ENCODE results near the gene SLC22A23.

SLC22A23 gene

GRCh38 chr6:3447005-3447404 lies 9.8 kb downstream of the SLC22A23 start:
- intact Hi-C loops (cut with DNase I) = no loop called here
- no peak for DNase-seq

DNA sequence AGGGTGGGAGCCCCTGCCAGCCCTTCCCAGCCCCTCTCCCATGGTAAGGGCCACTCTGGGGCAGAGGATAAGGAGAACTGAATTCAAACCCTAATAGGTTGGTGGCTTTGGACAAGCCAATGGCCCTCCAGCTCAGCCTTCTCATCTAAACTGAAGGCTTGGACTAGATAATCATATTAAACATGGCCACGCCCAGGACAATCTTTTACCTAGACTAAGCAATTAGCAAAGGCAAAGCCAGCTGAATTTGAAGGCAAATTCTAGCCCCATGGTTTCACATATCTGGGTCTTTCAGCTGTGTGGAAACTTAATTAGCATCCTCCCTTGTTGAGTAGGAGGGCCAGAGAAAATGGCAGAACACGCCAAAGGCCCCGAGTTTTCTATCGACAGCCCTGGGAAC lies 10.7 kb downstream of the SLC22A23 start:
- intact Hi-C loops (cut with DNase I) = no loop called here

GRCh38 chr6:3444276-3445088 lies 12.4 kb downstream of the SLC22A23 start:
- intact Hi-C loops (cut with DNase I) = no loop called here
- DNase-seq = no peak

More for the DNA sequence above, 10.7 kb downstream of the SLC22A23 start:
- no peak for DNase-seq

DNA sequence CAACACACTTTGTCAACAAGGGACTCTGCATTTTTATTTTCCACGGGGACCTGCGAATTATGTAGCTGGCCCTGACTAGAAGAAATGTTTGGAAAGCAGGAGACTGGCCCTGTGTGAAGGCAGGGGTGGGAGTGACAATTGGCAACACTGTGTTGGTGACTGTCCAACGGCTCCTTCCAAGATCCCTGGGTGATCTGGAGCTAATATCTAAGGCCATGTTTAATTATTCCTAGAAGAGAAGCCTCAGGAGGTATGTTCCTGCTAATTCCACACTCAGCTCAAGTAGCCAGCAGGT lies 13.7 kb downstream of the SLC22A23 start:
- DNase-seq = no peak
- intact Hi-C loops (cut with DNase I) = no loop called here

- intact Hi-C loops (cut with DNase I) = no loop called here
- no peak for DNase-seq
Measured at GRCh38 chr6:3442431-3443220, 14.2 kb downstream of the SLC22A23 start.

DNA sequence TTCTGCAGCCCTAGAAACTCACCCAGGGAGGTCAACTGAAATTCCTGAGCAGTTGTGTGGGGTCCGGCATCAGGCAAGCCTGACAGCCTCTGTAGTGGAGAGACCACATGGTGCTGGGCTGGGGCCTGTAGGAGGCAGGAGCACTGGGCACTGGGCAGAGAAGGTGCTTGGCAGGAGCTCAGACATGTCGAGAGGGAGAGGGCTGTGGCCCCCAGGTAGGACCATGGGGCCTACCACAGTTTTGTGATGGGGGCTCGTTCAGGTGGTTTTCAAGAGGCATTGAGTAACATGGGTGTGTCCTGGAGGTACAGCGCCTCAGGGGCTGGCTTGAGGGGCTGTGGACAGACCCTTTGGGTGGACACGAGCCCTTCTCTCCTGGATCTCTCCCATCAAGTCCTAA lies 15.9 kb downstream of the SLC22A23 start:
- intact Hi-C loops (cut with DNase I) = no loop called here
- DNase-seq = no peak

GRCh38 chr6:3439961-3440360 lies 16.9 kb downstream of the SLC22A23 start:
- no peak for DNase-seq
- intact Hi-C loops (cut with DNase I) = no loop called here

- intact Hi-C loops (cut with DNase I) = no loop called here
- no peak for DNase-seq
Measured at GRCh38 chr6:3438190-3439167, 18.4 kb downstream of the SLC22A23 start.

DNA sequence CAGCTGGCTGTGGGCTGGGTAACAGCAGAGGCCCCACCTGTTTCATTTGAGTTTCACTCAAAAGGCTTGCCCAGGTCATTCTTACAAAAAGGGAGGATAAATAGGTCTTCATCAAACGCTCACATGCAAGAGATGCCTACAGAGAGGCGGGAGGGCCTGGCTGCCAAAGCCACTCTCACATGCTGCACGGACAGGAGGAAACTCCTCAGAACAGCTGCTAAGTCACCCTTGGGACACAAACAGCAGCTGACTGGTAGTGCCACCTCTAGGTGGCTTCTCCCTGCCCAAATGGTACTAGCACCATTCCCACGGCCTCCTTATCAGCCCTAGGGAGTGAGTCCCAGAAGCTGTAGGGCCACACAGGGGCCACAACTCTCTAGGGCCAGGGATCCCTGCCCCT lies 23.8 kb downstream of the SLC22A23 start:
- intact Hi-C loops (cut with DNase I) = no loop called here
- DNase-seq = peak in 1 of 10 donors; percentile 84

GRCh38 chr6:3432416-3432815 lies 24.4 kb downstream of the SLC22A23 start:
- no peak for DNase-seq
- intact Hi-C loops (cut with DNase I) = no loop called here

DNA sequence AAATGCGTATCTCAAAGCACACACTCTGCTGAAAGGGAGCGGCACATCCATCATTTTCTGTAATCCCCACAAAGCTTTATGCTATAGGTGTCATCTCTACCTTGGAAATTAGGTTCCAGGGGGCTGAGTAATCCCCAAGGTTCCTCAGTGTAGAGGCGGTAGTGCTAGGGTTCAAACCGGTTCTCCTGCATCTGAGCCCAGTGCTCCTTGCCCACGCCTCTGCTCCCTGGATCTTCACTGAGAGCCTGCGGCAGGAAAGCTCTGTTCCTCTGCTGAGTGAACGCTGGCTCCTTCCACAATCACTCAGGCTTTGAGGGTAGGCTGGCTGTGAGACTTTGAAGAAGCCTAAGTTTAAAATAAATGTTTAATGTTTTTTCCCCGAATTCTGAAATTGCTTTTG lies 24.9 kb downstream of the SLC22A23 start:
- DNase-seq = no peak

GRCh38 chr6:3429211-3429610 lies 27.6 kb downstream of the SLC22A23 start:
- DNase-seq = no peak
- intact Hi-C loops (cut with DNase I) = no loop called here

More for the DNA sequence above, 24.9 kb downstream of the SLC22A23 start:
- intact Hi-C loops (cut with DNase I) = no loop called here

DNA sequence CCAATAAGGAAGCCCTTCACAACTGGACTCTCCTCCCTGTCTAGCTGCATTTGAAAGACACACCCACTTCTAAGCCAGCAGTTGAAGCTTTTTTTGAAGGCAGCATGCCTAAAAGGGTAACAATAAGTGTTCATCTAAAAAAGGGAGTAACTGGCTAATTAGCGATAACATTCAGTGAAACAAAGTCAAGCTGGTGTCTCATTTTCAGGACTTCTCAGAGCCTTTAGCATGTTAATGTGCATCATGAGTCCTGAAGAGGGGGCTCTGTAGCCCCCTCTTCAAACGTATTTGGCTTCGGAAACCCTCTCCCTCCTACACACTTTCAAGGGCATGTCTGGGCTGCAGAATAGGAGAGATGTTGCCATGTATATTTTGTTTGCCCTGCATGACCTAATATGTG lies 28.1 kb downstream of the SLC22A23 start:
- no peak for DNase-seq
- intact Hi-C loops (cut with DNase I) = no loop called here

GRCh38 chr6:3428247-3428646 lies 28.6 kb downstream of the SLC22A23 start:
- intact Hi-C loops (cut with DNase I) = no loop called here

DNA sequence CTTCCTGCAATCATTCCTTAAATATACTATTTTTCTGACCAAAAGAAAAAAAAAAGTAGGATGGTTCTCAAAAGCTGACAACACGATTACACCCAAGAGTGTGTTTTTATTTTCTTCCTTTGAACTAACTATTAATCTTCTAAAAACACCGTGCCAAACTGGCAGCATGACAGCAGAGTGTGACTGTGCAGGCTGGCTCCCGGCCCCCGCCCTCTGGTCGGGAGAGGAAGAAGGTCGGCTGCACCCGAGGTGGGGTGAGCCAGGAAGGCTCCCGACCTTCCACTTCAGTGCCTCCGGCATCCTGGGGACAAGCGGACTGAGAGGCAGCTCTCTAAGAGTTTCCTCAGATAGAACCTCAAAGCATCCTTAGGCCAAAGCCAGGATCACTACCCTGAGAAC lies 29.2 kb downstream of the SLC22A23 start:
- DNase-seq = peak in 2 of 10 donors; percentile 32 to 85
- intact Hi-C loops (cut with DNase I) = no loop called here

More at GRCh38 chr6:3428247-3428646, 28.6 kb downstream of the SLC22A23 start:
- DNase-seq = no peak

DNA sequence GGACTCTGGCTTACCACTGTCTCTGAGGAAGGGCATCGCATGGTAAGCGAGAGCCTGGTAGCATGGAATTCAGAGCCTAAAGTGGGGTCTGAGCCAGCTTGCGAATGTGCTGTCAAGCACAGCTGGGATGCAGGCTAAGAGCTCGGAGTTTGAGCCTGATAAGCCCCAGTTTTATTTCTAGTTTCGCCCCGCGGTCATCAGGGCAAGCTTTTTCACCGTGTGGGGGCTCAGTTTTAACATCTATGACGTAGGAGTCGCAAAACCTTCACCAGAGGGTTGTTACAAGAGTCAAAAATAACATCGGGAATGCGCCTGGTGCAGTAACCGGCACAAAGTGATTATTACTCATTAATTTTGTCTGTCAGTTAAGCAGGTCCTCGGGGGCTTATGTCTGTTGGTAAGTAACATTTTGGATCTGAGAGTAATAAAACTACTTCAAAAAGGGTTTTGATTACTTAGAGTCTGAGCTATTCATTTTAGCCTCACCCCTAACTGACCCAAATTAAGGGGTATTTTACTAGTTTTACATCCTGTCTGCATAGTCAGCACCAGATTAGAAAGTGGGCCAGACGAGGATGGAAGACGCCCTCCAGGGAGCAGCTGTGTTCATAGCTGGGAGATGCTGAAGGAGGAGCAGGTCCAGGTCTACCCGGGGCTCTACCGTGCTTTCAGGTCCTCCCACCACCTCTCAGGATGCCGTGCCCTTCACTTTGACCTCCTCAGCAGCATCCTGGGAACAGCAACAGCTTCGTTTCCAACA lies 29.7 kb downstream of the SLC22A23 start:
- intact Hi-C loops (cut with DNase I) = no loop called here
- DNase-seq = peak in 1 of 10 donors; percentile 71

- intact Hi-C loops (cut with DNase I) = no loop called here
- no peak for DNase-seq
Measured at GRCh38 chr6:3426091-3426926, 30.5 kb downstream of the SLC22A23 start.

GRCh38 chr6:3425574-3425973 lies 31.3 kb downstream of the SLC22A23 start:
- DNase-seq = no peak
- intact Hi-C loops (cut with DNase I) = no loop called here

All from posterior cingulate gyrus (tissue), 11 donors.